GM12878 (cell line): ENCODE measurements around the gene C1orf21. TPM values are rescaled to one million over a fixed set of nuclear protein-coding genes. Genes with fewer than 3 reads are reported as not detected.

ENCODE experiments used
- ATAC-seq: fragments of 200-7000 bp; cut with Tn5 transposase; 3 replicates; pipeline ENCODE4 v1.9.1; 2020; ENCODE audit warnings: mild to moderate bottlenecking, moderate library complexity
- BruUV-seq: library from RNA; stranded (reverse); fragments of 400-500 nt; replicated peaks from 2 replicates; lab custom pipeline; 2021; lab: Mats Ljungman, UMichigan
- CTCF ChIA-PET: fragments of 300-600 bp; sonication (Branson Sonifier 250); formaldehyde crosslinking; extraction: SDS; loops from one replicate; lab custom pipeline; 2021; ENCODE audit warnings: inconsistent platforms; lab: Yijun Ruan, JAX
- POLR2A ChIA-PET: fragments of 350-600 bp; formaldehyde crosslinking; extraction: SDS; loops from one replicate; lab custom pipeline; 2021; ENCODE audit warnings: inconsistent platforms; lab: Charles Lee
- RAD21 ChIA-PET: fragments of 300-600 bp; sonication (Branson Sonifier 250); formaldehyde crosslinking; loops from one replicate; lab custom pipeline; 2023; ENCODE audit warnings: antibody characterized with exemption; ENCODE audit not compliant: unreplicated experiment; lab: Charles Lee
- SMC1A ChIA-PET: fragments of 300-600 bp; sonication (Branson Sonifier 250); formaldehyde crosslinking; loops from one replicate; lab custom pipeline; 2023; ENCODE audit not compliant: unreplicated experiment, uncharacterized antibody; lab: Charles Lee
- DNase-seq: peaks from one replicate; pipeline ENCODE4 v3.0.0-alpha.2; 2011; ENCODE audit warnings: low read depth, low spot score
- FAIRE-seq: peaks from 3 replicates; lab custom pipeline; 2011; peaks lifted over from hg19 to GRCh38; lab: Jason Lieb, UNC
- H2AFZ ChIP-seq: 2 replicates; pipeline ENCODE4 v1.6.0; 2011; ENCODE audit warnings: low read depth, low read length, control low read depth; ENCODE audit not compliant: control insufficient read depth
- H3K27ac ChIP-seq: 2 replicates; pipeline ENCODE4 v1.5.1; 2011; ENCODE audit warnings: control low read depth; ENCODE audit not compliant: control insufficient read depth, insufficient read depth
- H3K27me3 ChIP-seq, 2 experiments: replicated peaks in 1 of 2; 2 replicates each; pipeline versions ENCODE4 v1.6.0 to v1.6.1; 2011; ENCODE audit warnings: low read length in 1 of 2; ENCODE audit not compliant: control insufficient read depth in 2 of 2, insufficient read depth in 2 of 2
- H3K36me3 ChIP-seq, 2 experiments: 2 replicates each; pipeline ENCODE4 v1.5.1; 2011; ENCODE audit warnings: low read length in 1 of 2; ENCODE audit not compliant: control insufficient read depth in 2 of 2, insufficient read depth in 2 of 2
- H3K4me1 ChIP-seq: 2 replicates; pipeline ENCODE4 v1.6.1; 2011; ENCODE audit warnings: mild to moderate bottlenecking, low read length, moderate library complexity, mixed read lengths; ENCODE audit not compliant: control insufficient read depth, insufficient read depth
- H3K4me2 ChIP-seq: 2 replicates; pipeline ENCODE4 v1.6.0; 2011; ENCODE audit warnings: control low read depth; ENCODE audit not compliant: control insufficient read depth, insufficient read depth
- H3K4me3 ChIP-seq: fragments of 200-600 bp; sonication (generic); 2 replicates; pipeline ENCODE4 v1.5.1; 2016
- H3K79me2 ChIP-seq: 2 replicates; pipeline ENCODE4 v1.6.0; 2011; ENCODE audit warnings: low read length; ENCODE audit not compliant: control insufficient read depth, insufficient read depth
- H3K9ac ChIP-seq: 2 replicates; pipeline ENCODE4 v1.8.0; 2011; ENCODE audit warnings: low read length, control low read depth, mixed read lengths; ENCODE audit not compliant: control insufficient read depth, insufficient read depth
- H3K9me3 ChIP-seq: replicated peaks from 3 replicates; pipeline ENCODE4 v1.5.1; 2011; ENCODE audit warnings: mild to moderate bottlenecking, low read length; ENCODE audit not compliant: control insufficient read depth, insufficient read depth
- H4K20me1 ChIP-seq: 2 replicates; pipeline ENCODE4 v1.6.0; 2011; ENCODE audit not compliant: control insufficient read depth, insufficient read depth
- BRCA1 ChIP-seq: IDR thresholded peaks from 2 replicates; pipeline ENCODE4 v1.6.1; 2011; ENCODE audit warnings: low read depth, low read length, improper control_type of control experiment
- CBX3 ChIP-seq: fragments of 200-600 bp; sonication (generic); IDR thresholded peaks from 2 replicates; pipeline ENCODE4 v1.6.1; 2016; ENCODE audit warnings: low read depth, borderline replicate concordance
- CHD1 ChIP-seq: IDR thresholded peaks from 2 replicates; pipeline ENCODE4 v1.6.1; 2012; ENCODE audit warnings: low read depth, low read length, improper control_type of control experiment
- CREB1 ChIP-seq: IDR thresholded peaks from 2 replicates; pipeline ENCODE4 v1.6.1; 2012; ENCODE audit warnings: low read depth, mild to moderate bottlenecking, inconsistent platforms
- KDM1A ChIP-seq: fragments of 200-600 bp; sonication (generic); IDR thresholded peaks from 2 replicates; pipeline ENCODE4 v1.6.1; 2016; ENCODE audit warnings: borderline replicate concordance
- MXI1 ChIP-seq: fragments of 150-350 bp; IDR thresholded peaks from 2 replicates; pipeline ENCODE4 v1.6.1; 2011; ENCODE audit warnings: low read depth, mild to moderate bottlenecking, inconsistent platforms, low read length, improper control_type of control experiment
- SIX5 ChIP-seq: IDR thresholded peaks from 2 replicates; pipeline ENCODE4 v1.6.1; 2011; ENCODE audit warnings: mild to moderate bottlenecking, low read depth, low read length, moderate library complexity; ENCODE audit not compliant: severe bottlenecking
- SMAD1 ChIP-seq: fragments of 450-650 bp; IDR thresholded peaks from 2 replicates; pipeline ENCODE4 v1.6.1; 2018; ENCODE audit warnings: mild to moderate bottlenecking, low read depth; ENCODE audit not compliant: partially characterized antibody
- SP1 ChIP-seq: IDR thresholded peaks from one replicate; pipeline ENCODE4 v1.6.1; 2011; ENCODE audit warnings: low read depth, low read length
- ZNF207 ChIP-seq: fragments of 450-650 bp; IDR thresholded peaks from 2 replicates; pipeline ENCODE4 v1.6.1; 2014; ENCODE audit warnings: antibody characterized with exemption, mild to moderate bottlenecking, borderline replicate concordance
- WGBS: methylation state at CpG from one replicate; pipeline ENCODE4 v1.1.6; 2016; ENCODE audit warnings: low lambda C conversion rate; ENCODE audit not compliant: insufficient replicate concordance, insufficient coverage; ENCODE audit errors: missing lambda C conversion rate; 5-methylcytosine and 5-hydroxymethylcytosine counted together
- in situ Hi-C: fragments of 300-500 bp; cut with MboI; formaldehyde crosslinking; loops from 9 replicates; pipeline ENCODE4 v1.14.3; 2018; ENCODE audit warnings: mixed read lengths
- intact Hi-C: fragments of 100-400 bp; cut with micrococcal nuclease; formaldehyde crosslinking; loops from one replicate; pipeline ENCODE4 v1.14.2; 2022; ENCODE audit not compliant: unreplicated experiment
- polyA plus RNA-seq, 11 experiments: library from polyadenylated mRNA; depleted of rRNA in 4 of 11; unstranded in 6 of 11; stranded (reverse) in 5 of 11; fragments of >200 nt; fragmentation: Nextera tagmentation in 4 of 11; fragmentation: Illumina TruSeq in 1 of 11; extraction: Ambion mirVana in 4 of 11; extraction: Trizol in 1 of 11; gene quantifications; 1 replicate in 1 of 11; 2 replicates in 10 of 11; pipeline versions ENCODE4 v1.2.1 to v1.2.3, GENCODE V29; 2011 to 2016; ENCODE audit warnings: inconsistent platforms in 2 of 11, missing spikeins in 2 of 11, low read depth in 1 of 11
- total RNA-seq, 4 experiments: library from RNA; depleted of rRNA in 3 of 4; stranded (reverse); fragments of >200 nt in 3 of 4; fragmentation: Illumina TruSeq in 1 of 4; extraction: Trizol in 1 of 4; gene quantifications; 2 replicates each; pipeline versions ENCODE4 v1.2.1 to v1.2.3, GENCODE V29; 2013 to 2021
- TF ChIP-seq, protein P1 (sequence below): fragments of 450-650 bp; IDR thresholded peaks from 2 replicates; pipeline ENCODE4 v1.6.1; 2018; ENCODE audit warnings: borderline replicate concordance, mild to moderate bottlenecking; ENCODE audit not compliant: partially characterized antibody
- TF ChIP-seq, protein P2 (sequence below): IDR thresholded peaks from 2 replicates; pipeline ENCODE4 v1.6.1; 2011; ENCODE audit warnings: low read depth, mild to moderate bottlenecking, low read length, moderate library complexity, borderline replicate concordance; ENCODE audit errors: extremely low read depth
- TF ChIP-seq, protein P3 (sequence below): IDR thresholded peaks from 2 replicates; pipeline ENCODE4 v1.6.1; 2011; ENCODE audit warnings: borderline replicate concordance, low read depth, mild to moderate bottlenecking, moderate library complexity, mixed read lengths, low read length; ENCODE audit not compliant: insufficient read depth; ENCODE audit errors: extremely low read length
- TF ChIP-seq, protein P4 (sequence below), 3 experiments: IDR thresholded peaks in 2 of 3; conservative IDR thresholded peaks in 1 of 3; 2 replicates each; pipeline ENCODE4 v1.5.1; 2011; ENCODE audit warnings: low read depth in 3 of 3, low read length in 3 of 3, mild to moderate bottlenecking in 3 of 3, control low read depth in 2 of 3, moderate library complexity in 2 of 3, inconsistent platforms in 1 of 3, mixed read lengths in 1 of 3; ENCODE audit not compliant: control insufficient read depth in 2 of 3, insufficient read depth in 1 of 3; ENCODE audit errors: extremely low read depth in 1 of 3

C1orf21 gene
- total and polyA plus RNA-seq, 10 of the 15 experiments (the other 5 are each of a cell fraction or from before 2014, with no cell fraction given): 0.03 to 1.6 (median 0.17) TPM; not detected in 3

DNA sequence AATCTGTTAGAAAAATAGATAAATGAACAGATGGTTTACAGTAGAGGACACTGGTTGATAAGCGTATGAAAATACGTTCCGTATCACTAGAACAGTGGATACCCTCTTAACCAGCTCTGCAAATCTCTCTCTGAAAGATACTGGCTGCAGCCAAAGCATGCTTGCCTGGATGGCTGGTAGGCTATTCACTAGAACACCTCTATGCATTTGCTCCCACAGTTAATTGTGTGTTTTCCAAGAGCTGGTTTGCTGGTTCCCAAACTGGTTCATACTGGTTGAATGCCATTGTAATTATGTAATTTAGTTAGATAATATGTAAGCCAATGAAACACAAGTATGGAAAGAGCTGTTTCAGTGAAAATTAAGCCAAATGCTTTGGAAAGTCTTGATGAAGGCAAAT is 126.6 kb downstream of the C1orf21 start (continued):
- TF ChIP-seq, protein P1, sequence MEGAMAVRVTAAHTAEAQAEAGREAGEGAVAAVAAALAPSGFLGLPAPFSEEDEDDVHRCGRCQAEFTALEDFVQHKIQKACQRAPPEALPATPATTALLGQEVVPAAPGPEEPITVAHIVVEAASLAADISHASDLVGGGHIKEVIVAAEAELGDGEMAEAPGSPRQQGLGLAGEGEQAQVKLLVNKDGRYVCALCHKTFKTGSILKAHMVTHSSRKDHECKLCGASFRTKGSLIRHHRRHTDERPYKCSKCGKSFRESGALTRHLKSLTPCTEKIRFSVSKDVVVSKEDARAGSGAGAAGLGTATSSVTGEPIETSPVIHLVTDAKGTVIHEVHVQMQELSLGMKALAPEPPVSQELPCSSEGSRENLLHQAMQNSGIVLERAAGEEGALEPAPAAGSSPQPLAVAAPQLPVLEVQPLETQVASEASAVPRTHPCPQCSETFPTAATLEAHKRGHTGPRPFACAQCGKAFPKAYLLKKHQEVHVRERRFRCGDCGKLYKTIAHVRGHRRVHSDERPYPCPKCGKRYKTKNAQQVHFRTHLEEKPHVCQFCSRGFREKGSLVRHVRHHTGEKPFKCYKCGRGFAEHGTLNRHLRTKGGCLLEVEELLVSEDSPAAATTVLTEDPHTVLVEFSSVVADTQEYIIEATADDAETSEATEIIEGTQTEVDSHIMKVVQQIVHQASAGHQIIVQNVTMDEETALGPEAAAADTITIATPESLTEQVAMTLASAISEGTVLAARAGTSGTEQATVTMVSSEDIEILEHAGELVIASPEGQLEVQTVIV: no peak
- TF ChIP-seq CBX3: no peak
- TF ChIP-seq, protein P2, sequence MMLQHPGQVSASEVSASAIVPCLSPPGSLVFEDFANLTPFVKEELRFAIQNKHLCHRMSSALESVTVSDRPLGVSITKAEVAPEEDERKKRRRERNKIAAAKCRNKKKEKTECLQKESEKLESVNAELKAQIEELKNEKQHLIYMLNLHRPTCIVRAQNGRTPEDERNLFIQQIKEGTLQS: no peak
- no peak for TF ChIP-seq KDM1A
- TF ChIP-seq SP1: no peak
- TF ChIP-seq CHD1: no peak

DNA sequence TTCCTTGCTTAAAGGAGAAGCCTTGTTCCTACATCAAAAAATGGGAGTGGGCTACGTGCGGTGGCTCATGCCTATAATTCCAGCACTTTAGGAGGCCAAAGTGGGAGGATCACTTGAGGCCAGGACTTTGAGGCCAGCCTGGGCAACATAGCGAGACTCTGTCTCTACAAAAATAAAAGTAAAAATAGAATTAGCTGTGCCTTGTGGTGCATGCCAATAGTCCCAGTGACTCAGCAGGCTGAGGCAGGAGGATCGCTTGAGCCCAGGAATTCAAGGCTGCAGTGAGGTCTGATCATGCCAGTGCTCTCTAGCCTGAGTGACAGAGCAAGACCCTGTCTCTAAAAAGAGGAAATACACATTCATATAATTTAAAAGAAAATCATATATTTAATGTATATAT is 127.1 kb downstream of the C1orf21 start:
- SMC1A ChIA-PET: interaction anchor here (2.3 kb wide), 1 partner anchor 21 kb away, joined by 6 read pairs; no protein-coding TSS in a partner anchor

More for the DNA sequence above, 127.1 kb downstream of the C1orf21 start:
- FAIRE-seq (no peak), DNase-seq (no peak), ATAC-seq (no peak)
- intact Hi-C loops: no loop called here
- POLR2A ChIA-PET: no interaction called here
- Histone ChIP-seq H4K20me1 (no peaks in the 10 kb centered on the region), H3K4me3 (no peak overlapping the region), H3K4me2 (no peak overlapping the region), H3K9me3 (no peaks in the 10 kb centered on the region), H3K79me2 (no peaks in the 10 kb centered on the region), H3K36me3 (no peaks in the 10 kb centered on the region), H3K27me3 (no peaks in the 10 kb centered on the region), H2AFZ (no peak overlapping the region), H3K4me1 (no peaks in the 10 kb centered on the region), H3K27ac (no peak overlapping the region), H3K9ac (no peak overlapping the region)
- in situ Hi-C loops: no loop called here
- CTCF ChIA-PET: interaction anchor here (1.6 kb wide), 1 partner anchor 150 kb away, joined by 4 read pairs; no protein-coding TSS in a partner anchor
- WGBS: 57% methylated on average over 4 of the region's 4 CpGs
- no TSS peak for BruUV-seq
- TF ChIP-seq, protein P3, sequence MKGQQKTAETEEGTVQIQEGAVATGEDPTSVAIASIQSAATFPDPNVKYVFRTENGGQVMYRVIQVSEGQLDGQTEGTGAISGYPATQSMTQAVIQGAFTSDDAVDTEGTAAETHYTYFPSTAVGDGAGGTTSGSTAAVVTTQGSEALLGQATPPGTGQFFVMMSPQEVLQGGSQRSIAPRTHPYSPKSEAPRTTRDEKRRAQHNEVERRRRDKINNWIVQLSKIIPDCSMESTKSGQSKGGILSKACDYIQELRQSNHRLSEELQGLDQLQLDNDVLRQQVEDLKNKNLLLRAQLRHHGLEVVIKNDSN: no peak
- TF ChIP-seq SMAD1 (no peak), SIX5 (no peak), ZNF207 (no peak), MXI1 (no peak), BRCA1 (no peak), CREB1 (no peak)
- TF ChIP-seq, protein P4, sequence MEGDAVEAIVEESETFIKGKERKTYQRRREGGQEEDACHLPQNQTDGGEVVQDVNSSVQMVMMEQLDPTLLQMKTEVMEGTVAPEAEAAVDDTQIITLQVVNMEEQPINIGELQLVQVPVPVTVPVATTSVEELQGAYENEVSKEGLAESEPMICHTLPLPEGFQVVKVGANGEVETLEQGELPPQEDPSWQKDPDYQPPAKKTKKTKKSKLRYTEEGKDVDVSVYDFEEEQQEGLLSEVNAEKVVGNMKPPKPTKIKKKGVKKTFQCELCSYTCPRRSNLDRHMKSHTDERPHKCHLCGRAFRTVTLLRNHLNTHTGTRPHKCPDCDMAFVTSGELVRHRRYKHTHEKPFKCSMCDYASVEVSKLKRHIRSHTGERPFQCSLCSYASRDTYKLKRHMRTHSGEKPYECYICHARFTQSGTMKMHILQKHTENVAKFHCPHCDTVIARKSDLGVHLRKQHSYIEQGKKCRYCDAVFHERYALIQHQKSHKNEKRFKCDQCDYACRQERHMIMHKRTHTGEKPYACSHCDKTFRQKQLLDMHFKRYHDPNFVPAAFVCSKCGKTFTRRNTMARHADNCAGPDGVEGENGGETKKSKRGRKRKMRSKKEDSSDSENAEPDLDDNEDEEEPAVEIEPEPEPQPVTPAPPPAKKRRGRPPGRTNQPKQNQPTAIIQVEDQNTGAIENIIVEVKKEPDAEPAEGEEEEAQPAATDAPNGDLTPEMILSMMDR (IDR thresholded peaks at IDR 0.05 in 2 of 3, conservative IDR thresholded peaks at IDR 0.05 in 1 of 3; ENCODE audit: control insufficient read depth in 2 of 3, extremely low read depth in 1 of 3, insufficient read depth in 1 of 3, low read depth in 3 of 3, low read length in 3 of 3): no peak
- RAD21 ChIA-PET: no interaction called here
